GM12801 (cell line): ENCODE data around the gene EHHADH.

ENCODE experiments used
- CTCF ChIP-seq: IDR thresholded peaks from one replicate; pipeline ENCODE4 v1.5.1; 2011; ENCODE audit warnings: control low read depth; ENCODE audit not compliant: insufficient read length; ENCODE audit errors: extremely low read depth

Gene EHHADH

DNA sequence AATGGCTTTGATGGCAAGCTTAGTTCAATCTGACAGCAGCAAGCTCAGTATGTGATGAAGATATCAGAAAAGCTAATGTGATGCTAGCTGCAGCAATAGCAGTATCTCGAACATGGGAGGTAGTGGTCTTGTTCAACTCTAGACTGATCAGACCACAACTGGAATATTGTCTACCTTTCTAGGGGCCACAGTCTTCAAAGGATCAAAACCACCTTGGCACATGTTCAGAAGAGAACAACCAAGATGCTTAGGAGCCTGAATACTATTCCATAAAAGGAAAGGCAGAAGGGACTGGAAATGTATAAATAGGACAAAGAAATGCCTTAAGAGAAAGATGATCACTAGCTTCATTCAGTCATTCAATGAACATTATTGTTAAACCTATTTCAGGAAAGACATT, 103.3 kb downstream of the EHHADH start:
- TF ChIP-seq CTCF: no peak

GRCh38 chr3:185149591-185149990, 104.3 kb downstream of the EHHADH start:
- TF ChIP-seq CTCF: no peak

DNA sequence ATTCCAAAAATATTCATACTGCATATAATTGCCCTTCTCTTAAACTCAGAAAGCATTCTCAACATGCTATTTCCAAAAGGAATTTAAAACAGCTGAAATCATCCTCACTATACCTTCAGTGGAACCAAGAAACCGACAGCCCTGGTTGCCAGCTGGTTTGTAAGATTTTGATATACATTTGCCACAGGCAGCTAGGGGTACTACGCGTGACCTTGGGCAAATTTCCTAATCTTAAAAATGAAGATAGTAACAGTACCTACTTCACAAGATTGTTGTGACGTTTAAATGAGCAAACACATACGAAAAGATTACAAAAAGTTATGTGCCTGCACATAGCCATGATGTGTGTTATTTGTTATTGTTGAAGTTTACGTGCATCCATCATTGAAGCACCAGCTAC, 108.3 kb downstream of the EHHADH start:
- no peak for TF ChIP-seq CTCF

GRCh38 chr3:185144784-185145183, 109.1 kb downstream of the EHHADH start:
- no peak for TF ChIP-seq CTCF
